HUES48 (cell line): ENCODE data around the gene ABCG1.
"Not testable (repeated sequence)": the region's sequence is repeated elsewhere in the genome, so short reads cannot be mapped to it uniquely, and the experiment has no call there.

ENCODE experiments used
- H3K27ac ChIP-seq: one replicate; pipeline ENCODE4 v1.7.0; 2013; ENCODE audit warnings: low read depth, low read length, inconsistent platforms
- H3K27me3 ChIP-seq: 2 replicates; pipeline ENCODE4 v1.6.1; 2013; ENCODE audit warnings: mild to moderate bottlenecking, low read length; ENCODE audit not compliant: control insufficient read depth, insufficient read depth
- H3K36me3 ChIP-seq: 2 replicates; pipeline ENCODE4 v1.6.1; 2013; ENCODE audit warnings: low read length; ENCODE audit not compliant: control insufficient read depth, insufficient read depth
- H3K4me1 ChIP-seq: 2 replicates; pipeline ENCODE4 v1.6.1; 2013; ENCODE audit warnings: mild to moderate bottlenecking, low read length; ENCODE audit not compliant: control insufficient read depth, insufficient read depth
- H3K4me3 ChIP-seq: 2 replicates; pipeline ENCODE4 v1.5.1; 2013; ENCODE audit warnings: mild to moderate bottlenecking, low read depth, low read length
- H3K9ac ChIP-seq: 2 replicates; pipeline ENCODE4 v1.6.1; 2013; ENCODE audit warnings: mild to moderate bottlenecking, low read depth, low read length, moderate library complexity
- H3K9me3 ChIP-seq: 2 replicates; pipeline ENCODE4 v1.6.1; 2013; ENCODE audit warnings: low read length; ENCODE audit not compliant: control insufficient read depth, insufficient read depth

The ABCG1 gene

DNA sequence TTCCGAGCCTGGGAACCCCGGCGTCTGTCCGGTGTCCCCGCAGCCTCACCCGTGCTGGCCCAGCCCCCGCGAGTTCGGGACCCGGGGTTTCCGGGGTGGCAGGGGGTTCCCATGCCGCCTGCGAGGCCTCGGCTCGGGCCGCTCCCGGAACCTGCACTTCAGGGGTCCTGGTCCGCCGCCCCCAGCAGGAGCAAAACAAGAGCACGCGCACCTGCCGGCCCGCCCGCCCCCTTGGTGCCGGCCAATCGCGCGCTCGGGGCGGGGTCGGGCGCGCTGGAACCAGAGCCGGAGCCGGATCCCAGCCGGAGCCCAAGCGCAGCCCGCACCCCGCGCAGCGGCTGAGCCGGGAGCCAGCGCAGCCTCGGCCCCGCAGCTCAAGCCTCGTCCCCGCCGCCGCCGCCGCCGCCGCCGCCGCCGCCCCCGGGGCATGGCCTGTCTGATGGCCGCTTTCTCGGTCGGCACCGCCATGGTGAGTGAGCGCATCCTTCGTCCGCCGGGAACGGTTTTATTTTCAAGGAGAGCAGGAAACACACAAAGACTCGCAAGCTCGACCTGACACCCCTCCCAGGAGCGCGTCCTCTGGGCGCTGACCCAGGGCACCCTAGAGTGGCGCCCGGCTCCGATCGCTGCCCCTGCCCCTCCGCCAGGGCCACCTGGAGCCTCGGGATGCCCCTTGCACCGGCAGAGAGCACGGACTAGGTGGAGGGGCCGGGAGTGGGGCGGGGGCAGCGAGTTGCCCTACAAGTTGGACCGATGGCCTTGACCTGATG lies at the start of gene ABCG1:
Gene ABCG1, plus strand, starts transcription at position 305 of the 770 bp plus-strand sequence. Its CDS starts 123 bp downstream, at position 428.
- 0 out of 2 replicates have a peak, but pooled peaks cover 5% of the 10 kb centered on the region for H3K9me3 ChIP-seq
- no peaks in the 10 kb centered on the region for H3K36me3 ChIP-seq
- peak within 1 kb of the TSS; percentile 67 for H3K4me3 ChIP-seq
- peaks cover 63% of the 10 kb centered on the region for H3K27me3 ChIP-seq
- no peak within 1 kb of the TSS for H3K27ac ChIP-seq
- H3K4me1 ChIP-seq: peaks cover 3% of the 10 kb centered on the region
- H3K9ac ChIP-seq: no peak within 1 kb of the TSS

DNA sequence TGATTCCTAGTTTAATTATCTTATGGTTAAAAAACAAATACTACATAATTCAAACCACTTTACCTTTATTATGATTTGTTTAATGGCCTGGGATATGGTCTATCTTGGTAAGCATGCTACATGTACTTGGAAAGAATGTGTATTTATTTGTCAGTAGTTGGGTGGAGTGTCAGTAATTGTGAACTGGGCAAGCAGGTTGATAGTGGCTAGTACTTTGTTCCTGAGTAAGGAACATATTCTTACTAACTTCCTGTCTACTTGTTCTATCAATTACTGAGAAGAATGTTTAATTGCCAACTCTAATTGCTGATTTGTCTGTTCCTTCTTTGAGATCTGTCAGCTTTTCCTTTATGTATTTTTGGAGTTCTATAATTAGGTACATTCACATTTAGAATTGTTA lies 49.2 kb upstream of the ABCG1 start:
- Histone ChIP-seq H3K9me3 (no peaks in the 10 kb centered on the region), H3K4me3 (no peak overlapping the region), H3K36me3 (no peaks in the 10 kb centered on the region)

DNA sequence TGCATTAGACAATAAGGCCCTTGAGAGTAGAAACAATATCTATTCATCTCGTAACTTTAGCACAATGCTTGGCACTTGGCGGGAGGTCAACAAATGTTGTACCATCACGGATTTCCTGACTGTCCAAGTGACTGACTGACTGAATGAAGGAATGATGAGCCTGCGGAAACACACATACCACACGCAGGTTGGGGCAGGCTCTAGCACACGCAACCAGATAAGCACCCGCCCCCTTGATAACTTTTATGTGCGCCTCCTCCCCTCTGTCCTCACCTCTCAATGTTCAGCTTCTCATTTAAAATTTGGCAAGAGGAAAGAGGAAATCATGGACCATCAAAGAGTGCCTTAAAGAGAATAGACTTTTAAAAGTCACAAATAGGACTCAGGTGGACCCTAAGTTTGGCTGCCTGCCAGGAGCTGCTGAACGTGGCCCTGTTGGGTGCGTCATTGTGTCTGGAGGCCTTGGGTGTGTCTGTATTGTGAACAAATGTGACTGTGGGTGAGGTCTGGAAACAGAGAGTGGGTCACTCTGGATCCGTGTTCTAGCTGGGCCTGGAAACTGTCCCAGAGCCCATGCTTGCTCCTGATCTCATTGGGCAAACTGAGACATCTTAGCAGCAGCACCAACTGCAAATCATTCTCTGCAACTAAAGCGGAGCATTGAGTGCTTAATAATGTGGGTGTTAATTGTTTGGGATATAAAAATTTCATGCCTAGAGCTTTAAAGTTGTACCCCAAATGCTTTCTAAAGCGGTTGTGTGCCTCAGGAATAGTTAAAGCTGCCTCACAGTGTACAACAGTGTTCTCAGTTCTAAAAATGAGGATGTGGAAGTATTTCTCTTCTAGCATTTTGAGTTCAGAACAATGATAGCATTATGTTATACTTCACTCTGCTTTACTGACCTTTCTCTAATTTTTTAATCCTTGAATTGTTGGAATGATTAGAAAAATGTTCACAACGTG lies 47.6 kb upstream of the ABCG1 start:
- Histone ChIP-seq H3K9me3 (no peaks in the 10 kb centered on the region), H3K36me3 (no peaks in the 10 kb centered on the region), H3K4me3 (no peak overlapping the region), H3K27ac (no peak overlapping the region), H3K4me1 (no peaks in the 10 kb centered on the region), H3K27me3 (no peaks in the 10 kb centered on the region), H3K9ac (no peak overlapping the region)

More for the DNA sequence above, 49.2 kb upstream of the ABCG1 start:
- Histone ChIP-seq H3K4me1 (no peaks in the 10 kb centered on the region), H3K27me3 (no peaks in the 10 kb centered on the region), H3K9ac (no peak overlapping the region), H3K27ac (no peak overlapping the region)

DNA sequence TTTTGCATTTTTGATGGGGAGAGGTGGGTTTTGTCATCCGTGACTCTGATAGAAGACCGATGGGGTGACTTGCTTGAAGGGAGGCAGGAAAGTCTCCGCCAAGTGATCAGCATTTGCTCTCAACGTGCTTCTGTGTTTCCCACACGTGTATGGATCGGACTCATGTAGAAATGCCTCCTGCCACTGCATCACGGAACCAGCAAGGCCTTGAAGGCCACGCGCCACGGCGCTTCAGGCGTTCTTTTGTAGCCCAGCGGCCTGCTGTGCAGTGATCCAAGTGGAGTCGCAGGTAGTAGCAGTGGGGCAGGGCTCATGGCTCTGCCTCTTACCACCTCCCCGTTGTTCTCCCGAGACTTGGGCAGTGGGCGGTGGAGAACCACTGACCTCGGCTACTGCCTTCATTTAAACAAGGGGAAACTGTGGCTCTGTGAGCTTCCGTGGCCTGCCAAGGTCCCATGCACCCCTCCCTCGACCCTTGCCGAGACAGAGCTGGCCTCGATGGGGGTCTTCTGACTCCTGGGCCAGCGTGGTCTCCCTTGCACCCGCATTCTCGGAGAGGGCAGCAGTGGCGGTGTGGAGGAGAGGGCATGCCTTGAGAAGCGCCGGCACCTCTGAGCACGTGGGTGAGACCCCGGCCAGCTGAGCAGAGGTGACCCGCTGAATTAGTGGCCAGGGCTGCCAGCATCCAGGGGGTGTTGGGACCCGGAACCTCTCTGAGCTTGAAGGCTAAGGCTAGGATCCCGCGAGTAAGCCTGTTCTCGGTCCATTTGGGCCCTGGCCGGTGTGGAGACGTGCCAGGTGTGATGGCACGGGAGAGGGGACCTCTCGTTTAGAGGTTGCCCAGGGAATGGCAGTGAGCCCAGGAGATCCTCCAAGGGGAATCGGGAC lies 46.1 kb upstream of the ABCG1 start:
- no peak overlapping the region for H3K9ac ChIP-seq
- H3K36me3 ChIP-seq: no peaks in the 10 kb centered on the region
- no peaks in the 10 kb centered on the region for H3K27me3 ChIP-seq
- H3K4me1 ChIP-seq: no peaks in the 10 kb centered on the region
- no peak overlapping the region for H3K4me3 ChIP-seq
- no peak overlapping the region for H3K27ac ChIP-seq
- H3K9me3 ChIP-seq: no peaks in the 10 kb centered on the region

DNA sequence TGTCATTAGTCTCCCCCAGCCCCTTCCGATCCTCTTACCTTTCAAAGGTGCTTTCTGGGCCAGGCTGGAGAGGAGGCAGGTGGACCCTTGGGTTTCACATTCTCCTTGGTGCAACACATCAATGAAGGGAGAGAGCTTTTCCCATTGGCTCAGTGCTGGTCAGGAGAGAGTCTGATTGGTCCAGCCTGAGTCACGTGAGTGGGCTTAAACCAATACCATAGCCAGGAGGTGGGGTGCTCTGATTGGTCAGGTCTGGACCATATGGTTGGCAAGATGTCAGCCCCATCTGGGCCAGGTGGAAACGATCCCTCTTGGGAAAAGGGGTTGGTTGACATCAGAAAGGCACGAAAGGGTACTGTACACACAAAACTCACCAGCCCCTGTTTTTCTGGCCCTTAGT lies 44.8 kb upstream of the ABCG1 start:
- Histone ChIP-seq H3K27ac (no peak overlapping the region), H3K4me3 (no peak overlapping the region), H3K4me1 (no peaks in the 10 kb centered on the region), H3K27me3 (no peaks in the 10 kb centered on the region), H3K9me3 (no peaks in the 10 kb centered on the region), H3K36me3 (no peaks in the 10 kb centered on the region), H3K9ac (no peak overlapping the region)

DNA sequence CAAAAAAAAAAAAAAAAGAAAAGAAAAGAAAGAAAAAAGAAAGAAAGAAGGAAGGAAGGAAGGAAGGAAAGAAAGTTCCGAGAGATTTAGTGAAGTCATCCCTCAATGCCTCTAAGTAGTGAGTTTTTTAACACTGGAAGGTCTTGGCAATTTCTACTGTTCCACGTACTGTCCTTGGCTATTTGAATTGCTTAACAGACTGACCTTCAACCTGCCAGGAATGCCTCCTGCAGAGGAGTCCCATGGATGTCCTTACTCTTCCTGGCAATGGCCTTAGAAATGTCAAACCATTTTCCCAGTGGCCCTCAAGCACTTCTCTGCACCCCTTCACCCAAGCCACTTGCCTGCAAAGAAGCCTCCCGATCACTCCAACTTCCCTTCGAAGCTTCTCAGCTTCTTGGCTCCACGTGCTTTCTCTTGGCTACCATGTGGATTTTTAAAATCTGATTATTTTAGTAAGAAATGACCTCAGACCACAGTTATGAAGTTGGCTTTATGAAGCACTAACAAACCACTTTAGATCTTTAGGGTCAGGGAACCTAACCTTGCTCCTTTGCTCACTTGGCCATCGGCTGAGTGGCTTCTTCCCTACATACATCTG lies 43.7 kb upstream of the ABCG1 start:
- H3K27me3 ChIP-seq: no peaks in the 10 kb centered on the region
- no peaks in the 10 kb centered on the region for H3K9me3 ChIP-seq
- no peaks in the 10 kb centered on the region for H3K4me1 ChIP-seq
- no peak overlapping the region for H3K9ac ChIP-seq
- H3K27ac ChIP-seq: no peak overlapping the region
- no peaks in the 10 kb centered on the region for H3K36me3 ChIP-seq
- H3K4me3 ChIP-seq: no peak overlapping the region

DNA sequence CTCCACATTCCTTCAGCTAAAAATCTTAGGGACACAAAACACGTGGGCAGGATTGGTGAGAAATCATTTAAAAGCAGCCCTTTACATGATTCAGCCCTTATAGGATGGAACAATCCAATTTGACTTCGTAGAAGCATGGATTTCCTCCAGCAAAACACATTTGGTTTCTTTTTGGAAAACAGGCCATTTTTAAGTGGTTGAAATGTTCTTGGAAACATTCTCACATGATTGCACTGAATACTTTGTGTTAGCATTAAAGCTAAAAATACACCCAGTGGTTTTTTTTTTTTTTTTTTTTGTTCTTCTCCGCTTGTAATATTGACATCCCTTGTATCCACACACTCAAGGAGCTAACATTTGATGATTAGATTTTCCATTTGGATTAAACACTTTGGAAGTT lies 42.1 kb upstream of the ABCG1 start:
- Histone ChIP-seq H3K27me3 (no peaks in the 10 kb centered on the region), H3K9me3 (no peaks in the 10 kb centered on the region), H3K9ac (no peak overlapping the region), H3K4me1 (no peaks in the 10 kb centered on the region), H3K27ac (no peak overlapping the region), H3K4me3 (no peak overlapping the region), H3K36me3 (no peaks in the 10 kb centered on the region)

DNA sequence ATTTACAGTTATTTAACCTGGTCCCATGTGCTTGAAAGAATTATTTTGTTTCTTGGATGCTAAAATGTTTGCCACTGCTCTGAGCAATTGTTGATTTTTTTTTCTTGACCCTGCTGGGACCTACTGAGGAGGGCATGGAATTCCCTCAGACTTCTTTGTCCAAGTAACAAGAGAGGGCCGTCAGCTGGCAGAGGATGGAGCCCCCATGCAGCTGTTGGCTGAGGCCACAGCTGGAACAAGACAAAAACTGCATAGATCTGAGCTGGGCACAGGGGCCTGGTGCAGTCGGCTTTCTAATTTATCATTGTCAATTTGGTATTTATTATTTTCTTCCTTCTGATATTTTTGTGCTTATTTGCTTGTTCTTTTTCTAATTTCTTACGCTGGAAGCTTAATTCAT lies 39.6 kb upstream of the ABCG1 start:
- H3K9ac ChIP-seq: no peak overlapping the region
- H3K36me3 ChIP-seq: no peaks in the 10 kb centered on the region
- no peaks in the 10 kb centered on the region for H3K27me3 ChIP-seq
- no peaks in the 10 kb centered on the region for H3K9me3 ChIP-seq
- H3K27ac ChIP-seq: no peak overlapping the region
- H3K4me3 ChIP-seq: no peak overlapping the region
- H3K4me1 ChIP-seq: no peaks in the 10 kb centered on the region

DNA sequence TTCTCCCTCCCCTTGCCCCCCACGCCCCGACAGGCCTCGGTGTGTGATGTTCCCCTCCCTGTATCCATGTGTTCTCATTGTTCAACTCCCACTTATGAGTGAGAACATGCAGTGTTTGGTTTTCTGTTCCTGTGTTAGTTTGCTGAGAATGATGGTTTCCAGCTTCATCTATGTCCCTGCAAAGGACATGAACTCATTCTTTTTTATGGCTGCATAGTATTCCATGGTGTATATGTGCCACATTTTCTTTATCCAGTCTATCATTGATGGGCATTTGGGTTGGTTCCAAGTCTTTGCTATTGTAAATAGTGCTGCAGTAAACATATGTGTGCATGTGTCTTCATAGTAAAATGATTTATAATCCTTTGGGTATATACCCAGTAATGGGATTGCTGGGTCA lies 38.9 kb upstream of the ABCG1 start:
- H3K27me3 ChIP-seq, H3K9ac ChIP-seq, H3K36me3 ChIP-seq, H3K9me3 ChIP-seq, H3K27ac ChIP-seq, H3K4me1 ChIP-seq, H3K4me3 ChIP-seq: not testable (repeated sequence)

DNA sequence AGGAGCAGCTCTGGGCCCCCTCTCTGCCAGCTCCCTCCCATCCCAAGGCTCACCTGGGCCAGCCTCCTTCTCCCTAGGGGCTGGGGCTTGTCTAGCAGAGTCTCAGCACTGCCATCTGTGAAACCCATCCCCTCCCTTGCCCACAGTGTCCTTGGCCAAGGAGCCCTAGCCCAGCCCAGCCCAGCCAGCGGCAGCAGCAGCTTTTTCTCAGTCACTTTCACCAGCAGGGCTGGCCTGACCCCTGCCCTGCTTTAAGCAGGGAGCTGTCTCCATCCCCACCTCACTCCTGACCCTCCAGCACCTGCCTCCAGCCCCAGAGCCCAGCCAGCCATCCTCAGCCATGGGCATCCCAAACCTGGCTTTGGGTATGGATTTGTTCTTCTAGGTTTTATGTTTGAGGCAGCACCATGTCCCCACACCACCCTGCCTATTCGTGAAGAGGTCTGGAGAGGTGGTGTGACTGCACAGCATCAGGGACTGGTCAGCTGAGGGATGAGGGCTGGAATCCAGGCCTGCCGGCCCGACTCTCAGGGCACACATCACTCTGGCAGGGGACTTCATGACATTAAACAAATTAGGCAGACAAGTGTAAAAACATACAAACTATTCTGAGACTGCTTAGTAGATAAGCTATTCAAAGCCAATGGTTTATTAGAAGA lies 36.1 kb upstream of the ABCG1 start:
- no peak overlapping the region for H3K27ac ChIP-seq
- no peak overlapping the region for H3K9ac ChIP-seq
- no peaks in the 10 kb centered on the region for H3K36me3 ChIP-seq
- H3K4me1 ChIP-seq: no peaks in the 10 kb centered on the region
- no peak overlapping the region for H3K4me3 ChIP-seq
- H3K9me3 ChIP-seq: no peaks in the 10 kb centered on the region
- H3K27me3 ChIP-seq: no peaks in the 10 kb centered on the region
